ENCODE data around the gene PSMB7.

GRCh38 chr9:124303762-124304161 lies 111.5 kb downstream of the PSMB7 start:
- TF ChIP-seq MAFF (IDR thresholded peaks at IDR 0.05; ENCODE audit: low read depth, low read length) (no peak), RBAK (CRISPR knock-in tag; IDR thresholded peaks at IDR 0.05) (no peak), DBP (CRISPR knock-in tag; IDR thresholded peaks at IDR 0.05; ENCODE audit: not compliant biosample characterization) (no peak), POLR2A (IDR thresholded peaks at IDR 0.05; ENCODE audit: insufficient read depth in 1 of 2, low read depth in 2 of 2, low read length in 2 of 2) (no peak), SOX13 (IDR thresholded peaks at IDR 0.05) (no peak), SOX13 (CRISPR knock-in tag; conservative IDR thresholded peaks at IDR 0.05 in 1 of 2, IDR thresholded peaks at IDR 0.05 in 1 of 2) (no peak), THAP9 (CRISPR knock-in tag; IDR thresholded peaks at IDR 0.05; ENCODE audit: borderline replicate concordance) (no peak), TIGD3 (CRISPR knock-in tag; IDR thresholded peaks at IDR 0.05; ENCODE audit: borderline replicate concordance) (no peak)
